HG03097 (cell line): Measurements from ENCODE around the gene GPR65.
A peak's percentile ranks its signal among the peaks of the same experiment; 100 is the strongest.
"Not testable (repeated sequence)": the region's sequence is repeated elsewhere in the genome, so short reads cannot be mapped to it uniquely, and the experiment has no call there.

Experiments
- ATAC-seq: cut with Tn5 transposase; IDR thresholded peaks from one replicate; pipeline ENCODE4 v1.9.1; 2021; ENCODE audit not compliant: unreplicated experiment, low FRiP score

The GPR65 gene

GRCh38 chr14:88003425-88003824 is 1.5 kb upstream of the GPR65 start:
- no peak for ATAC-seq

GRCh38 chr14:88004506-88005036 is 364 bp upstream of the GPR65 start:
- no peak for ATAC-seq

GRCh38 chr14:88005978-88006851 is 1.3 kb downstream of the GPR65 start:
- ATAC-seq: peak; percentile 78

GRCh38 chr14:88007608-88008007 is 2.7 kb downstream of the GPR65 start:
- ATAC-seq: no peak

GRCh38 chr14:88008039-88008742 is 3.3 kb downstream of the GPR65 start:
- no peak for ATAC-seq

- no peak for ATAC-seq
These were observed 4.6 kb downstream of the GPR65 start for GRCh38 chr14:88009486-88009885.

GRCh38 chr14:88010331-88010730 is 5.4 kb downstream of the GPR65 start:
- ATAC-seq: no peak

- no peak for ATAC-seq
These were observed 7.6 kb downstream of the GPR65 start for GRCh38 chr14:88012495-88012894.

- ATAC-seq: peak; percentile 94
These were observed 8.9 kb downstream of the GPR65 start for GRCh38 chr14:88013750-88014349.

GRCh38 chr14:88016768-88017167 is 11.8 kb downstream of the GPR65 start:
- ATAC-seq: no peak

GRCh38 chr14:88017535-88017934 is 12.6 kb downstream of the GPR65 start:
- ATAC-seq: no peak

- ATAC-seq: no peak
These were observed 18.8 kb downstream of the GPR65 start for GRCh38 chr14:88023658-88024187.

- ATAC-seq: not testable (repeated sequence)
These were observed 19.5 kb downstream of the GPR65 start for GRCh38 chr14:88024252-88025086.

GRCh38 chr14:88025313-88025712 is 20.4 kb downstream of the GPR65 start:
- ATAC-seq: no peak

GRCh38 chr14:88026890-88027289 is 22.0 kb downstream of the GPR65 start:
- ATAC-seq: no peak

- ATAC-seq: no peak
These were observed 24.6 kb downstream of the GPR65 start for GRCh38 chr14:88029500-88029899.

GRCh38 chr14:88030079-88030478 is 25.1 kb downstream of the GPR65 start:
- ATAC-seq: no peak

- no peak for ATAC-seq
These were observed 26.0 kb downstream of the GPR65 start for GRCh38 chr14:88030892-88031291.

- ATAC-seq: no peak
These were observed 27.4 kb downstream of the GPR65 start for GRCh38 chr14:88032373-88032772.

- ATAC-seq: no peak
These were observed 29.1 kb downstream of the GPR65 start for GRCh38 chr14:88034076-88034475.
